ENCODE measurements around the gene WSCD1.

WSCD1 gene

DNA sequence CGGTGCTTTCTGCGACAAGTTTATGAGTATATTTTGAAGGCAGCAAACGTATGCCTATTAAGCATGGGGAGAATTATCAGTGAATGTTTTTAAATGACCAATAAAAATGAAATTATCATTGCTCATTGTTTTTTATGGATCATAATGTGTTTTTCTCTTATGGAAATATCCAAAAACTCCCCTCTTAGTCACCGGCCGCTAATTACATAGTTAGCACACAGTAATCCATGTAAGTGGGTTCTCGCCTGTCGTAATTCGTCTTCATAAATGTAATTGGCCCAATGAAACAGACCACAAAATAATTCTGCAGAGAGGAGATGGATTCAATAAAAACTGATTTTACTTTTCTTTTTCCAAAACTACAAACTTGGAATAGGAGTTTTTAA is 69.3 kb downstream of the WSCD1 start (continued):
- TF ChIP-seq, protein P1, sequence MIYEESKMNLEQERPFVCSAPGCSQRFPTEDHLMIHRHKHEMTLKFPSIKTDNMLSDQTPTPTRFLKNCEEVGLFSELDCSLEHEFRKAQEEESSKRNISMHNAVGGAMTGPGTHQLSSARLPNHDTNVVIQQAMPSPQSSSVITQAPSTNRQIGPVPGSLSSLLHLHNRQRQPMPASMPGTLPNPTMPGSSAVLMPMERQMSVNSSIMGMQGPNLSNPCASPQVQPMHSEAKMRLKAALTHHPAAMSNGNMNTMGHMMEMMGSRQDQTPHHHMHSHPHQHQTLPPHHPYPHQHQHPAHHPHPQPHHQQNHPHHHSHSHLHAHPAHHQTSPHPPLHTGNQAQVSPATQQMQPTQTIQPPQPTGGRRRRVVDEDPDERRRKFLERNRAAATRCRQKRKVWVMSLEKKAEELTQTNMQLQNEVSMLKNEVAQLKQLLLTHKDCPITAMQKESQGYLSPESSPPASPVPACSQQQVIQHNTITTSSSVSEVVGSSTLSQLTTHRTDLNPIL (CRISPR knock-in tag; IDR thresholded peaks at IDR 0.05; ENCODE audit: low read depth) = no peak

DNA sequence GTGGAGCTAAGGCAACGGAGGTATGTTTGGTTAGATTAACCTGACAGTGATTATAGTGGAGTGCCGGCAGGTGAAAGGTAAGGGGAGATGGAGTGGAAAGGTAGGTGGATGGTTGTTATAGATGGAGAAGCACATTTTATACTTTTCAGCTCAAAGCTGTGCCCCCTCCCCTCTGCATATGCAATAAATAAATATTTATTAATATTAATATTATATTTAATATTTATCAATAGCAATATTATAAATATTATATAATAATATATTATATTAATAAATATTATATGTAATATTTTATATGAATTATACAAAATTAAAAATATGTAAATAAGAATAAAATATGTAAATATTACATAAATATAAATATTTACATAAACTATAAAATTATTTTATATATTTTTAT is 70.0 kb downstream of the WSCD1 start:
- no peak for ATAC-seq
- TF ChIP-seq ZFP3 (CRISPR knock-in tag; IDR thresholded peaks at IDR 0.05) = no peak
- TF ChIP-seq ISL1 (CRISPR knock-in tag; IDR thresholded peaks at IDR 0.05) = no peak
- TF ChIP-seq, protein P2, sequence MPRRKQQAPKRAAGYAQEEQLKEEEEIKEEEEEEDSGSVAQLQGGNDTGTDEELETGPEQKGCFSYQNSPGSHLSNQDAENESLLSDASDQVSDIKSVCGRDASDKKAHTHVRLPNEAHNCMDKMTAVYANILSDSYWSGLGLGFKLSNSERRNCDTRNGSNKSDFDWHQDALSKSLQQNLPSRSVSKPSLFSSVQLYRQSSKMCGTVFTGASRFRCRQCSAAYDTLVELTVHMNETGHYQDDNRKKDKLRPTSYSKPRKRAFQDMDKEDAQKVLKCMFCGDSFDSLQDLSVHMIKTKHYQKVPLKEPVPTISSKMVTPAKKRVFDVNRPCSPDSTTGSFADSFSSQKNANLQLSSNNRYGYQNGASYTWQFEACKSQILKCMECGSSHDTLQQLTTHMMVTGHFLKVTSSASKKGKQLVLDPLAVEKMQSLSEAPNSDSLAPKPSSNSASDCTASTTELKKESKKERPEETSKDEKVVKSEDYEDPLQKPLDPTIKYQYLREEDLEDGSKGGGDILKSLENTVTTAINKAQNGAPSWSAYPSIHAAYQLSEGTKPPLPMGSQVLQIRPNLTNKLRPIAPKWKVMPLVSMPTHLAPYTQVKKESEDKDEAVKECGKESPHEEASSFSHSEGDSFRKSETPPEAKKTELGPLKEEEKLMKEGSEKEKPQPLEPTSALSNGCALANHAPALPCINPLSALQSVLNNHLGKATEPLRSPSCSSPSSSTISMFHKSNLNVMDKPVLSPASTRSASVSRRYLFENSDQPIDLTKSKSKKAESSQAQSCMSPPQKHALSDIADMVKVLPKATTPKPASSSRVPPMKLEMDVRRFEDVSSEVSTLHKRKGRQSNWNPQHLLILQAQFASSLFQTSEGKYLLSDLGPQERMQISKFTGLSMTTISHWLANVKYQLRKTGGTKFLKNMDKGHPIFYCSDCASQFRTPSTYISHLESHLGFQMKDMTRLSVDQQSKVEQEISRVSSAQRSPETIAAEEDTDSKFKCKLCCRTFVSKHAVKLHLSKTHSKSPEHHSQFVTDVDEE (CRISPR knock-in tag; IDR thresholded peaks at IDR 0.05) = no peak
- TF ChIP-seq TCF4 (CRISPR knock-in tag; IDR thresholded peaks at IDR 0.05; ENCODE audit: borderline replicate concordance) = no peak
- no peak for TF ChIP-seq ZNF8 (CRISPR knock-in tag; IDR thresholded peaks at IDR 0.05)
- TF ChIP-seq BACH2 (CRISPR knock-in tag; IDR thresholded peaks at IDR 0.05; ENCODE audit: borderline replicate concordance) = no peak
- TF ChIP-seq, protein P3, sequence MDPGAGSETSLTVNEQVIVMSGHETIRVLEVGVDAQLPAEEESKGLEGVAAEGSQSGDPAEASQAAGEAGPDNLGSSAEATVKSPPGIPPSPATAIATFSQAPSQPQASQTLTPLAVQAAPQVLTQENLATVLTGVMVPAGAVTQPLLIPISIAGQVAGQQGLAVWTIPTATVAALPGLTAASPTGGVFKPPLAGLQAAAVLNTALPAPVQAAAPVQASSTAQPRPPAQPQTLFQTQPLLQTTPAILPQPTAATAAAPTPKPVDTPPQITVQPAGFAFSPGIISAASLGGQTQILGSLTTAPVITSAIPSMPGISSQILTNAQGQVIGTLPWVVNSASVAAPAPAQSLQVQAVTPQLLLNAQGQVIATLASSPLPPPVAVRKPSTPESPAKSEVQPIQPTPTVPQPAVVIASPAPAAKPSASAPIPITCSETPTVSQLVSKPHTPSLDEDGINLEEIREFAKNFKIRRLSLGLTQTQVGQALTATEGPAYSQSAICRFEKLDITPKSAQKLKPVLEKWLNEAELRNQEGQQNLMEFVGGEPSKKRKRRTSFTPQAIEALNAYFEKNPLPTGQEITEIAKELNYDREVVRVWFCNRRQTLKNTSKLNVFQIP (CRISPR knock-in tag; IDR thresholded peaks at IDR 0.05; ENCODE audit: borderline replicate concordance, low read depth) = no peak
- no peak for TF ChIP-seq CSDC2 (CRISPR knock-in tag; IDR thresholded peaks at IDR 0.05)
- no peak for TF ChIP-seq TOX (CRISPR knock-in tag; IDR thresholded peaks at IDR 0.05; ENCODE audit: borderline replicate concordance)
- TF ChIP-seq ZNF565 (CRISPR knock-in tag; conservative IDR thresholded peaks at IDR 0.05; ENCODE audit: low read depth) = no peak
- TF ChIP-seq RARB (CRISPR knock-in tag; IDR thresholded peaks at IDR 0.05) = no peak
- TF ChIP-seq, protein P1 (CRISPR knock-in tag; IDR thresholded peaks at IDR 0.05; ENCODE audit: low read depth) = no peak
- no peak for TF ChIP-seq GLIS3 (CRISPR knock-in tag; IDR thresholded peaks at IDR 0.05)
- TF ChIP-seq, protein P4, sequence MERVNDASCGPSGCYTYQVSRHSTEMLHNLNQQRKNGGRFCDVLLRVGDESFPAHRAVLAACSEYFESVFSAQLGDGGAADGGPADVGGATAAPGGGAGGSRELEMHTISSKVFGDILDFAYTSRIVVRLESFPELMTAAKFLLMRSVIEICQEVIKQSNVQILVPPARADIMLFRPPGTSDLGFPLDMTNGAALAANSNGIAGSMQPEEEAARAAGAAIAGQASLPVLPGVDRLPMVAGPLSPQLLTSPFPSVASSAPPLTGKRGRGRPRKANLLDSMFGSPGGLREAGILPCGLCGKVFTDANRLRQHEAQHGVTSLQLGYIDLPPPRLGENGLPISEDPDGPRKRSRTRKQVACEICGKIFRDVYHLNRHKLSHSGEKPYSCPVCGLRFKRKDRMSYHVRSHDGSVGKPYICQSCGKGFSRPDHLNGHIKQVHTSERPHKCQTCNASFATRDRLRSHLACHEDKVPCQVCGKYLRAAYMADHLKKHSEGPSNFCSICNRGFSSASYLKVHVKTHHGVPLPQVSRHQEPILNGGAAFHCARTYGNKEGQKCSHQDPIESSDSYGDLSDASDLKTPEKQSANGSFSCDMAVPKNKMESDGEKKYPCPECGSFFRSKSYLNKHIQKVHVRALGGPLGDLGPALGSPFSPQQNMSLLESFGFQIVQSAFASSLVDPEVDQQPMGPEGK (CRISPR knock-in tag; IDR thresholded peaks at IDR 0.05; ENCODE audit: borderline replicate concordance) = no peak
- TF ChIP-seq ZC3H10 (CRISPR knock-in tag; IDR thresholded peaks at IDR 0.05) = no peak

DNA sequence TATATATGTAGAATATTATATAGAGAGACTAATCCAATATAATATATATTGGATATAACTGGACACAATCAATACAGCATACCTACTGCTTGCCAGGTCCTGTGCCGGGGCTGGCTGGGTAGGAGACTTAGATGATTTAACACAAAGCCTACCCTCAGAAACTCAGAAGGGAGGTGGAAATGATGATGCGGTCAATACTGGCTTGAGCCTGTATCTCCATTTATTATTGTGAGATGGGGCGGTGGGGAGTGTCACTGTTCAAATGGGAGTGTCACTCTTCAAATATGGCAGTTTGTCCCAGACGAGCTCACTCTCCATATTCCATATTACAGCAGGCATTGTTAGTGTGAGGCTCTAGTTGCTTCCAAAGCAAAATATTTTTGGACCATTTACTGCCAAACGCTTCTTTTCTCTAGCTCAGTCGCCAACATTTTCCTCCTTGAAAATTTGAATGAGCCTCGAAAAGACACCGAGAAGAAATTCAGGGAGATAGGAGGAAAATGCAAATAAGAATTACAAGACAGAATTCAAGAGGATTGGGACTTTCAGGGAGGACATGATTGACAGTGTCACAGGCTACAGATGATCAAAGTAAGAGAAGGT is 70.7 kb downstream of the WSCD1 start:
- TF ChIP-seq, protein P2 (CRISPR knock-in tag; IDR thresholded peaks at IDR 0.05) = no peak
- TF ChIP-seq PPARA (CRISPR knock-in tag; IDR thresholded peaks at IDR 0.05; ENCODE audit: borderline replicate concordance) (no peak), ZC3H10 (CRISPR knock-in tag; IDR thresholded peaks at IDR 0.05) (no peak), ZNF8 (CRISPR knock-in tag; IDR thresholded peaks at IDR 0.05) (no peak), ZFP3 (CRISPR knock-in tag; IDR thresholded peaks at IDR 0.05) (no peak), ZNF70 (CRISPR knock-in tag; IDR thresholded peaks at IDR 0.05) (no peak), TOX (CRISPR knock-in tag; IDR thresholded peaks at IDR 0.05; ENCODE audit: borderline replicate concordance) (no peak), ISL1 (CRISPR knock-in tag; IDR thresholded peaks at IDR 0.05) (no peak), BACH2 (CRISPR knock-in tag; IDR thresholded peaks at IDR 0.05; ENCODE audit: borderline replicate concordance) (no peak), OSR1 (CRISPR knock-in tag; IDR thresholded peaks at IDR 0.05) (no peak), CSDC2 (CRISPR knock-in tag; IDR thresholded peaks at IDR 0.05) (no peak), ESRRG (CRISPR knock-in tag; IDR thresholded peaks at IDR 0.05) (no peak)
- TF ChIP-seq, protein P5, sequence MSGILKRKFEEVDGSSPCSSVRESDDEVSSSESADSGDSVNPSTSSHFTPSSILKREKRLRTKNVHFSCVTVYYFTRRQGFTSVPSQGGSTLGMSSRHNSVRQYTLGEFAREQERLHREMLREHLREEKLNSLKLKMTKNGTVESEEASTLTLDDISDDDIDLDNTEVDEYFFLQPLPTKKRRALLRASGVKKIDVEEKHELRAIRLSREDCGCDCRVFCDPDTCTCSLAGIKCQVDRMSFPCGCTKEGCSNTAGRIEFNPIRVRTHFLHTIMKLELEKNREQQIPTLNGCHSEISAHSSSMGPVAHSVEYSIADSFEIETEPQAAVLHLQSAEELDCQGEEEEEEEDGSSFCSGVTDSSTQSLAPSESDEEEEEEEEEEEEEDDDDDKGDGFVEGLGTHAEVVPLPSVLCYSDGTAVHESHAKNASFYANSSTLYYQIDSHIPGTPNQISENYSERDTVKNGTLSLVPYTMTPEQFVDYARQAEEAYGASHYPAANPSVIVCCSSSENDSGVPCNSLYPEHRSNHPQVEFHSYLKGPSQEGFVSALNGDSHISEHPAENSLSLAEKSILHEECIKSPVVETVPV (CRISPR knock-in tag; IDR thresholded peaks at IDR 0.05) = no peak
- ATAC-seq = no peak
